Limb (tissue), 2 donors: ENCODE results near the gene ZFYVE28.

Experiments
- DNase-seq, 2 donors: peaks; one replicate each; pipeline ENCODE4 v3.0.0-alpha.2; 2016; ENCODE audit errors: extremely low spot score in 2 of 2

Gene ZFYVE28

GRCh38 chr4:2353222-2354107 is 65.0 kb downstream of the ZFYVE28 start:
- DNase-seq, result peak; percentile 20 to 35

GRCh38 chr4:2352729-2353221 is 65.7 kb downstream of the ZFYVE28 start:
- no peak for DNase-seq

DNA sequence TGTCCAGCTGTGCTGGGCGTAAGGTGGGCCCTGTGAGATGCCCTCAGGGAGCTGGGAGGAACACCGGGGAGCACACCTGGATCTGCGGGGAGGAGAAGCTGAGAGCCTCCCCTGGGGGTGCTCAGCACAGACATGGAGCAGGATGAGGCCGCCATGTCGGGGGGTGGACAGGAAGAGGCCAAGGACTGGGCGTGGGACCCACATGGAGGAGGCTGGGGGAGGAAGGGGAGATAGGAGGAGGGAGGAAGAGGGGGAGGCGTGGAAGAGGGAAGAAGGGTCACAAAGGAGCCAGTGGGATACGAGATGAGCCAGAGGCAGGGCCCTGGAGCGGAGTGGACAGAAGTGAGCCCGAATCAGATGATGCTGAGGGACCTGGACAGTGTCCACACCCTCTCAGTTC is 66.3 kb downstream of the ZFYVE28 start:
- DNase-seq, result peak in 1 of 2 donors; percentile 14

DNA sequence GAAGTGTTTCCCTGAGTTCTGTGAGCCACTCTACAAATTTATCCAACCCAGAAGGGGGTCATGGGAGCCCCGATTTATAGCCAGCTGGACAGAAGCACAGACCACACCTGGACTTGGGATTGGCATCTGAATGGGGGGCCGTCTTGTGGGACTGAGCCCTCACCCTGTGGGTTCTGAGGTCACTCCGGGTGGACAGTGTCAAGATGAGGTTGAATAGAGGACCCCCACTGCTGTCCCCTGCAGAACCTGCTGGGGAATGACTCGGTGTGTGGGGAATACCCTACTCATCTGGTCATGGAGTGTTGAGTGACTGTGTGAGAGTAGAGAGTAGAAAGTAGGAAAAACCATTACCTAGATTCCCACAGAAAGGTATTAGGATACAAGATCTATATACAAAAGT is 67.5 kb downstream of the ZFYVE28 start:
- DNase-seq, result peak in 1 of 2 donors; percentile 12

DNA sequence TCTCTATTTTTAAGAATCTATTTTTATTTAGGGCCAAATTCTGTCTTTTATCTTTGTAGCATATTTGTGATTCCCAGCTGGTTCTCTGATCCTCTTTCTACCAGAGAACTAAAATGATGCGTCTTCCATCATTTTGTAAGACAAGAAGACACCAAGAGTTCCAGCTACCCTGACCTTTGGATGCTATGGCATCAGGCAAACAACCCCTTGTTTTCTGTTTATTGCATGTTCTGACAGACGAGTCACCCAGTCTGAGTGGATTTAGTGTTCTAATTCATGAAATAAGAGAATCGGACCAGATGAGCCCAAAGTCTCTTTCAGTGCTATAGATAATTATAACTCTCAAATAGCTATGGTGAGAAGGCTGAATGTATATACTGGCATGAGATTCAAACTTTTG is 69.7 kb downstream of the ZFYVE28 start:
- DNase-seq, result no peak

- no peak for DNase-seq
These were observed 71.3 kb downstream of the ZFYVE28 start for GRCh38 chr4:2347190-2347589.

- DNase-seq, result peak in 1 of 2 donors; percentile 3
These were observed 75.0 kb downstream of the ZFYVE28 start for GRCh38 chr4:2343476-2343875.

GRCh38 chr4:2341911-2342652 is 76.4 kb downstream of the ZFYVE28 start:
- no peak for DNase-seq

- peak in 1 of 2 donors; percentile 6 for DNase-seq
These were observed 77.1 kb downstream of the ZFYVE28 start for GRCh38 chr4:2341261-2341841.

DNA sequence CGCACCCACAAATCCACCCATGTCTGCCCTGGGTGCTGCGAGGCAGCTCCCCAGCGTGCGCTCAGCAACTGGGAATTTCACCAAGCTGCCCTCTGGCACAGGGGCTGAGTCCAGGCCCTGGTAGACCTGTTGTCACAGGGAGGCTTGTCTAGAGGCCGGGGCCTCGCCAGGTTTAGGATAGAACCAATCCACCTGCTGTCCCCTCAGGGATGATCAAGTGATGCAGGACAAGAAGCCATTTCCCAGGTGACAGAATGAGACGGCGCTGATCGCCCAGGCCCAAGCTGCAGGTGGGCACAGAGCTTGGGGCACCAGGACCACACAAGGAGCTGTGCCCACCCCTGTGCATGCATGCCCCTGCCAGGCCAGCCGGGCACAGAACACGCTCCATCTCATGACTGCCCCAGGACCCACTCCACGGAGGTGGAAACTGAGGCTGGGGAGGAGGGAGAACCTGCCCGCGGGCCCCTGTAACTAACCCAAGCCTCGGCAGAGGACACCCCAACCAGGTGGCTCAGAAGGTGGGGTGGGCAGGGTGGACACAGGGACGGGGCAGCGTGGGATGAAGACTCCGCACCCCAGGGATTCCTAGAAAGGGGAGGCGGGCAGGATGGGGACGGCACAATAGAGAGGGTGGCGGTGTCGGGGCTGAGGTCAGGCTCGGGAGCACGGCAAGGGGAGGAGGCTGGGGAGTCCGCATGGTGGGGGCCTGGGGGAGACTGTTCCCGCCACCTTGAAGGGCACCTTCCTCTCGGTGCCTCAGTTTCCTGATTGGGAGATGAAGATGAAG is 78.0 kb downstream of the ZFYVE28 start:
- DNase-seq, result peak in 1 of 2 donors; percentile 18

DNA sequence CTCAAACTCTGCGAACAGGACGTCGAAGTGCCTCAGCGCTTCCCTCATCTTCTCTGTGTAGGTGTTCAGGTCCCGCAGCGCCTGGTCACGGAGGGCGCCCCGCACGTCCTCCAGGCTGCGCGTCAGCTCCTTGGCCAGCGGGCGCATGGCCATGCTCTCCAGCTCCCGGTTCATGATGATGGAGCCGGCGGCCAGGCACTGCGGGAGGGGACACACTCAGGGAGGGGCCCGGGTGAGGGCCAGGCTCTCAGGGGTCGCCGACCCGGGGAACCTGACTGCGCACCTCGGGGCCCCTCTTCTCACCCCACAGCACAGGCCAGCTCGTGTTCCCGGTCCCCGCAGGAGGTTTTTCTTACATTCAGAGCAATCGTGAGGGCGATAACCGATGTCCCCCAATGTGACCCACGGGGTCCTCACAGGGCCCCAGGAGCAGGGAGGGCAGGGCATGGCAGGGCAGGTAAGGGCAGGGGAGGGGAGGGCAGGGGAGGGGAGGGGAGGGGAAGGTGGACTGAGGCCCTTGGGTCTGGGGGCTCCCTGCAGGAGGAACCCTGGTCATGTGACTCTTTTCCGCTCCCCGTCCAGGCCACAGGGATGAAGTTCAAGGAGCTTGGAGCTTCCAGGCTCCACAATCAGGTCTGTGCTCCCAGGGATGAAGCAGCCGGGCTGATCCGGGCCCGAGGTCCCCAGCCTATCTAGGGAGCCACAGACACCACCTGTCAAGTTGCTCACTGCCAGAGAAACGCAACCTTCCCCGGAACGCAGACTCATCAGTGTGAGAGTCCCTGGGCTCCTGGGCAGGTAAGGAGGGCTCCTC is 78.8 kb downstream of the ZFYVE28 start:
- peak in 1 of 2 donors; percentile 16 for DNase-seq

GRCh38 chr4:2338754-2339457 is 79.5 kb downstream of the ZFYVE28 start:
- DNase-seq, result no peak

DNA sequence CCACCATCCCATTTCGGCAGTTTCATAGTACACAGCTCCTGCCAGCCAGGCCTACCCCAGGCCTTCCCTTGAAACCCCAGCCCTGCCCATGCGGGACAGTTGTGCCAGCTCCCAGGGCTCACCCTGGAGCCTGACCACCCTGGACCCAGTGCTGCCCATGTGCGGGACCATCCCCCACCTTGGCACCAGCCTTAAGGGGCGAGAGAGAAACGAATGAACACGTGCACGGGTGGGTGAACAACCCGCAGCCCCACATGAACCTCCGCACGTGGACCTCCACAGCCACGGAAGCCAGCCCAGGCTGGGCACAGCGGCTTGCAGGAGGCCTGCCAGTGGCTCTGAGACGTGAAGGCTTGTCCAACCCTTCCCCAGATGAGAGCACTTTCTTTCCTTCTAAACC is 80.5 kb downstream of the ZFYVE28 start:
- DNase-seq, result no peak

- DNase-seq, result no peak
These were observed 81.2 kb downstream of the ZFYVE28 start for GRCh38 chr4:2337131-2337723.

DNA sequence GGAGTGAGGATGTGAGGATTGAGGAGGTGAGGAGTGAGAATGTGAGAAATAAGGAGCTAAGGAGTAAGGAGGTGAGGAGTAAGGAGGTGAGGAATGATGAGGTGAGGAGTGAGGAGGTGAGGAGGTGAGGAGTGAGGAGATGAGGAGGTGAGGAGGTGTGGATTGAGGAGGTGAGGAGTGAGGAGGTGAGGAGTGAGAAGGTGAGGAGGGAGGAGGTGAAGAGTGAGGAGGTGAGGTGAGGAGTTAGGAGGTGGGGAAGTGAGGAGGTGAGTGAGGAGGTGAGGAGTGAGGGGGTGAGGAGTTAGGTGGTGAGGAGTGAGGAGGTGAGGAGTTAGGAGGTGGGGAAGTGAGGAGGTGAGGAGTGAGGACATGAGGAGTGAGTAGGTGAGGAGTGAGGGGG is 81.8 kb downstream of the ZFYVE28 start:
- DNase-seq, result no peak

DNA sequence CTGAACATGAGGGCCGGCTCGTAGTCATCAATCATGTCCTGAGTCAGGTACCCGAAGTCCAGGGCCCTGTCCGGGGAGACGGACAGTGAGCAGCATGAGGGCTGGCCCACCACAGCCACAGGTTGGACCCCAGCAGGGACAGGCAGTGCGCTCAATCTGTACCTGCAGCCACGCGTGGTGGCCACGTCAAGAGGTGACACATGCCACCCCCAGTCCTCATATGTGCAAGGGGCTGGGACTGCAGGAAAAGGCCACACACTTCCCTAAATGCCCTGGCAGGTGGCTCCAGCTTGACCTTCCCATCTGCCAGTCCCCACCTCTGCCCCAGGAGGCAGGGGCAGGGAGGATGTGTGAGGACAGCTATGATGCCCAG is 82.7 kb downstream of the ZFYVE28 start:
- no peak for DNase-seq

DNA sequence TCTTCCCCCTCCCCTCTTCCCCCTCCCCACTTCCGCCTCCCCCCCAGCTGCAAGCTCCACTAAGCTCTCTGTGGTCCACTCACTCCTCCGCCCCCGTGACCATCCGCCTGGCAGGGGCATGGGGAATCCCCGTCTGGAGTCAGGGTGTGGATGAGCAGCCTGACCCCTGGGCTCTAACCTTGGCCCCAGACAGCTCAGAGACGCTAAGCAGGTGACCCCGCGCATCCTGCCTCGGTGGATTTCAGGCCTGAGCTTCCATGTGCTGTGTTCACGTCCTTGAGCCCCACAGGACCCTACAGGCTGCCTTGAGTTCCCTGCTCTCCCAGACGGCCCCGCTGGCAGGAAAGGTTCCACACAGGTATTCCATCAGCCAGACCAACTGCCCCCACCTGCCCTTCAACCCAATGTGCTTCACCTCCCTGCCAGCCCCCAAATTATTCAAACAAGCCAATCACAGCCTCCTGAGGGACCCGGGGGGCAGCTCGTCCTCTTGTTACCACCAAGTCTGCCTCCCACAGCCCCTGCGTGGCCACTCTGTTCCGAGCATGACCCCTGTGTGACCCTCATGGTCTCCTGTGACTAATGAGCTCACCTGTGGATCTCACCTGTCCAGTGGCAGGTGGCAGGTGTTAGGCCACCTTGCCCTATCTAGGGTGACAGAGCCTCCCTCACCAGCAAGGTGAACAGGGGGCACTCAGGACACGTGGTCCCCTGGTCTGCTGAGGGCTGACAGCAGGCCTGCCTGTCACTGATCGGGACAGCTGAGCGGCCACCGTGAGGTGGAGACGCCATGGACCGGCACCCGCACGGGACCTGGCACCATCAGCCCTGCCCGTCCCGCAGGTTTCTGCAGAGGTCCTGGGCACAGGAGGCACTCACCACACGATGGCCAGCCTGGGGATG is 83.4 kb downstream of the ZFYVE28 start:
- DNase-seq, result no peak

DNA sequence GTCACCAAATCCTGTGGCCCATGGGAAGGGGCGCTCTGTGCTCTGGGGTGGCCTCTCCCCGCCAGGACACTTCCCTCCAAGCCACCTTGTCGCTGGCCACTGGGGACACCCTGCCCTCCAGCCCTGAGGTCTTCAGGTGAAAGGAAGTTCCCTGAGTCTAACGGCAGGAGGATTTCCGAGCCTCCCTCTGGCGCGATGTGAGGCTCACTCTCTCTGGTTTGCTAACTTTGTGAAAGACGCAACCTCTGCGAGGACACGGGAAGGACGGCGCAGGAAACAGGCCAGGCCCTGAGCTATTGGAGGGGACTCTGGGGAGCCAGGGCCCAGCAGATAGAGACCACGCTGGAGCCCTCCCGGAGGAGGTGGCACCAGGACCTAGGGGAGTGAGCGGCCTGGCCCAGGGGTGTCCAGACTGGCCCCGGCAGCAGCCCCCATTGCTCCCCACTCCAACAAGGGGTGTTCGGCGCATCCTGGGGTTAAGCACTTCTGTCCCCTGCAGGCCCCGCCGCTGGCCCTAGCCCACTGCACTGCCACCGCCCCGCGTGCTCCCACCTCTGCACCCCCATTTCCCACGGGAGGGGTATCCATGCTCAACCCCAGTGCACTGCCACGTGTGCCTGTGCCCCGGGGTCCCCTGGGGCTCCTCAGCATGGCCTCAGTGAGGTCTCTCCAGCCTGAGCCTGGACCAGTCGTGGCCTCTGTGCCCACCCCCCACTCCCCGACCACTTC is 84.4 kb downstream of the ZFYVE28 start:
- DNase-seq, result no peak
